Non-pigmented ciliary epithelial cell (primary cell): Measurements from ENCODE around the gene GAMT.

Experiments used
- DNase-seq: peaks from one replicate; pipeline ENCODE4 v3.0.0-alpha.2; 2010; ENCODE audit warnings: low read depth

GAMT gene

GRCh38 chr19:1384085-1384462 is 17.3 kb downstream of the GAMT start:
- no peak for DNase-seq

- DNase-seq = no peak
Measured at GRCh38 chr19:1383312-1384084, 17.8 kb downstream of the GAMT start, which contains the start of gene NDUFS7. Gene NDUFS7, plus strand, starts transcription at chr19:1383907. Its CDS starts 20 bp downstream, at chr19:1383927.

GRCh38 chr19:1383017-1383311 is 18.4 kb downstream of the GAMT start:
- DNase-seq = no peak

GRCh38 chr19:1382250-1382649 is 19.1 kb downstream of the GAMT start:
- DNase-seq = no peak

GRCh38 chr19:1379961-1380489 is 21.3 kb downstream of the GAMT start:
- no peak for DNase-seq

- no peak for DNase-seq
Measured at GRCh38 chr19:1379126-1379905, 22.0 kb downstream of the GAMT start.

GRCh38 chr19:1377965-1378785 is 23.2 kb downstream of the GAMT start:
- no peak for DNase-seq

GRCh38 chr19:1377176-1377964 is 24.0 kb downstream of the GAMT start:
- DNase-seq = no peak

GRCh38 chr19:1376415-1376805 is 24.9 kb downstream of the GAMT start:
- DNase-seq = no peak

GRCh38 chr19:1374250-1374577 is 27.1 kb downstream of the GAMT start:
- DNase-seq = no peak

- DNase-seq = no peak
Measured at GRCh38 chr19:1373534-1374249, 27.6 kb downstream of the GAMT start.

- no peak for DNase-seq
Measured at GRCh38 chr19:1373042-1373533, 28.3 kb downstream of the GAMT start.

GRCh38 chr19:1370579-1371361 is 30.6 kb downstream of the GAMT start:
- DNase-seq = no peak

- DNase-seq = no peak
Measured at GRCh38 chr19:1369214-1369805, 32.0 kb downstream of the GAMT start.

GRCh38 chr19:1366899-1367870 is 34.2 kb downstream of the GAMT start:
- DNase-seq = no peak

- DNase-seq = no peak
Measured at GRCh38 chr19:1366296-1366695, 35.0 kb downstream of the GAMT start.

GRCh38 chr19:1365319-1366269 is 35.7 kb downstream of the GAMT start:
- no peak for DNase-seq
